Stimulated activated CD8-positive, alpha-beta memory T cell treated with anti-CD3 and anti-CD28 coated beads, Interleukin-2, amount 100 ng/mL, for 1 hour (primary cell): ENCODE data around the gene CPA2.

Source experiments
- DNase-seq, 2 donors: peaks; one replicate each; pipeline ENCODE4 v3.0.0-alpha.2; 2020; ENCODE audit warnings: low read depth in 2 of 2

The CPA2 gene

DNA sequence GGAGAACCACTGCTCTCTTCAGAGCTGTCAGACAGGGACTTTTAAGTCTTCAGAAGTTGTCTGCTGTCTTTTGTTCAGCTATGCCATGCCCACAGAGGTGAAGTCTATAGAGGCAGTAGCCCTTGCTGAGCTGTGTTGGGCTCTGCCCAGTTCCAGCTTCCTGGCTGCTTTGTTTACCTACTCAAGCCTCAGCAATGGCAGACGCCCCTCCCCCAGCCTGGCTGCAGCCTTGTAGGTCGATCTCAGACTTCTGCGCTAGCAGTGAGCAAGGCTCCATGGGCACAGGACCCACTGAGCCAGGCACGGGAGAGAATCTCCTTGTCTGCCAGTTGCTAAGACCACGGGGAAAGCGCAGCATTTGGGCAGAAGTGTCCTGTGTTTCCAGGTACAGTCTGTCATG is 12.1 kb upstream of the CPA2 start:
- no peak for DNase-seq

DNA sequence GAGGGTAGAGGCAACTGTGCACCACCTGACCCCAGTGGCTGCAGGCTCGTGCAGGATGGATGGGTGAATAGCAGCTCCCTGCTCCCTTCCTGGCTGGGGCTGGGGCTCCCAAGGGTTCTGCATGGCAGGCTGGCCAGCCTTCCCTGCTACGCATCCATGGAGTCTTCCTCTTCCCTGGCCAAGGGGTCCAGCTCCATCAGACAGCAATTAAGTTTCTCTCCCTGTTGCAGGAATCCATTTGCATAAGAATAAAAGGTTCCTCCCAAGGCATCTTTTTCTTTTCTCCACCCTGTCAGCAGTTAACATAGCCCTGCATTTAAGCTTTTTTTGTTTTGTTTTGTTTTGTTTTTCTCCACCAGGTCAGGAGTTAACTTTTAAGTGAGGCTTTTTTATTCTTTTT is 10.0 kb upstream of the CPA2 start:
- DNase-seq = no peak

DNA sequence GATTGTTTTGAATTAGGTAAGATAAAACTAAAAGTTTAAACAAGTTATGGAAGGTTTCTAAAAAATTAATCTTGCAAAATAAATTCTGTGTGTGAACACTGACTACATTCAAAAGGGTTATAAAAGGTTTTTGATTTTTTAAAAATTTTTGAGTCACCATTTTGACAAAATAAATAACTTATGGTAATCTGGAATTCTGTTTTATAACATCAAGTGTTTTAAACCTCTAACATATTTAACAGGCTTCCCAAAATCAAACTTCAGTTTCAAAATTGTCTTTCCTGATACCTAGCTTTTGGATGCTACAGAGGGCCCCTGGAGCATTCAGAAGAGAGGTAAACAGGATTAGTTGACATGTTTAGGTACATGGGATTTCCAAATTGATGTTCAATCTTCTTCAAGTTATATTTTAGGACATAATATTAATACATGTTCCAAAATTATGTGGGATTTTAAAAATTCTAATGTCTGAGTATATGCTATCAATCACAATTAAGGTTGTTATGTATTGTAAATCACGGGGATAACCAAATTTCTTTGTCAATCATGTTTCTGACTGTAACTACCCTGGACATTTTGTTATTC is 8.1 kb upstream of the CPA2 start:
- DNase-seq = no peak

DNA sequence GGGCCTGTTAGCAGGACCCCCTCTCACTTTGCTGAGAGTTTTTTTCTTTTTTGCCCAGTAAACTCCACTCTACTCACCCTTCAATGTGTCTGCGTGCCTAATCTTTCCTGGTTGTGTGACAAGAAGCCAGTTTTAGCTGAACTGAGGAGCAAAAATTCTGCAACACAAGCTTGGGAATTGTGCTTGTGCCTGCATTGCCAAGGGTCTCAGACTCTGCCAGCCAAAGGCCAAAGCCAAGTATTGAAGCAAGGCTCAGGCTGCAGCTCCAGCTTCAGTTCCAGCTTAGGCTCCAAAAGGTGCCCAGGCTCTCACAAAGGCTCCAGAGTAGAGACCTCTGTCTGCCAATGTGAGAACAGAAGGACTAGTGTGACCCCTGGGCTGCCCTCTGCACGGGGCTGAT is 4.2 kb upstream of the CPA2 start:
- no peak for DNase-seq

DNA sequence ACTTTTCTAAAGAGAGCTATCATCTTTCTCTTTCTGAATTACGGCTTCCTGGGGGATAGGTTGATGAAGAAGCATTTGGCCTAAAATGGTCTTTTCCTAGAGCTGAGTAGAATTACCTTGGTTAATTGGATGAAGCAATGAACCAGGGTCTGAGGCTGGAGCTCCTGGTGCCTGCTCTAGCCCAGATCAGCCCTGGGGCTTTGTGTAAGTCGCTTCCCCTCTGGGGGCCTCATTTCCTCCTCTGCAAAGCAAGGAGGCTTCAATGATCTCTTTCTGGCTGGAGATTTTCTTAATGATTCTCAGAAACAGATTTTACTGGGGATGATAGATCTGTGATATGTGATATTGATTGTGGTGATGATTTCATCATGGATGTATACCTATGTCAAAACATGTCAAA is 3.5 kb upstream of the CPA2 start:
- no peak for DNase-seq

DNA sequence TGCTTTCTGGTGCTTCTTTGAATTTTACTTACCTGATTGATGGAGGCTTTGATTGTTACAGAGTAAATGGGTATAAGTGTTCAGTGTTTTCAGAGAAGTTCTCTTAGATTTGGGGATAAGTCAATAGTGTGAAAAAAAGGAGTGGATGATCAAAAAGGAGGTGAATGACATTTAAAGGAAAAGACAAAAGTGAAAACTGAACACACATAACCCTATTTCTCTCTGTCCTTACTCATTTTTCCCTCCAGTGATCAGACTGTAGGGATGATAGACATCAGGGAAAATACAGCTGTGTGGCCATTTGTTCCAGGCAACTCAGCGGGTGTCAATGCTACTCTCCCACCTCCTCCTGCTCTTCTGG is 278 bp downstream of the CPA2 start:
- DNase-seq = no peak

DNA sequence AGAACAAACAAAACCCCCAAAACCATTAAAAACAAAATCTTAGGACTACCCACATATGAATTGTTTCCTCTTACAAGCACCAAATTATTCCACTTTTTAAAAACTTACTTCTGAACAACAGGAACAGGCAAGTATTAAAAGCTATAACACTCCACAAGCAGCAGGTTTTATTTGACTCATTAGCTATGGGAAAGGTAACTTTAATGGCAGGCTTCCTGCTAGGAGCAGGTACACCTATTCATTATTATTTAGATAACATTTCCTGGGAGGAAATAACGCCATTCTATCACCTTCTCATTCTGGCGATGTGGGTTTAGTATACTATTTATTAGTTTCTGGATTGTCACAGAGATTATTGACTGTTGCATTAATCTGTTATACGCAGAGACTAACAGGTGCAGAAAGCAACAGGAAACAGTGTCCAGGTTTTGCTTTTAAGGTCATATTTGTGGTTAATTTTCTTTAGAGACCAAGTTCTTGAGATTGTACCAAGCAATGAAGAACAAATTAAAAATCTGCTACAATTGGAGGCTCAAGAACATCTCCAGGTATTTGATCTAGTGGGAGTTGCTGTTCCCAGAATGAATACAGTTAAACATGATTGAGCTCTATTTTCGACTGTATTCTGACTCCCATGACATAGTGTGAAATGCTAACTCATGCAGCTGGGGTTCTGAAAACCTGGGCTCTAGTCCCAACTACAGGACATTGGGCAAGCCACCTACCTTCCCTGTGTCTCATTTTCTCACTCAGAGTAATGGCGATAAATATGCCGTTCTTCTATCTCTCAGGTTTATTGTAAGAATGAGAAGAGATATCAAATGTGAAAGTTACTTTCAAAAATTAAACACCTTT is 2.0 kb downstream of the CPA2 start:
- DNase-seq = no peak

DNA sequence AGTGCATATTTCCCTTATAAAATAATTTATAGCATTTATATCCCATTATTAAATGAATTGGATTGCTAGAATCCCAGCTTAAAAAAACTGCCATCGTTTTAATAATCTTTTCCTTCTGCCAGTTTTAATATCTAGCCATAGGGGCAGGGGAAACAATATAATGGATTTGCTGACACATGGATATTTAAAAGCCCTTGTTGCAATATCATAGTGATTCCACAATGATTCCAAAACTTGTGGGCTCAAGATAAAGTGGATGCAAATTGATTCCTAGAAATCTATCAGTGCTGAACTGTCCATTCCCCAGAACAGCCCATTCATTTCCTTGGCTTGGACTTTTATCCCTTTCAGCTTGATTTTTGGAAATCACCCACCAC is 2.6 kb downstream of the CPA2 start:
- no peak for DNase-seq

DNA sequence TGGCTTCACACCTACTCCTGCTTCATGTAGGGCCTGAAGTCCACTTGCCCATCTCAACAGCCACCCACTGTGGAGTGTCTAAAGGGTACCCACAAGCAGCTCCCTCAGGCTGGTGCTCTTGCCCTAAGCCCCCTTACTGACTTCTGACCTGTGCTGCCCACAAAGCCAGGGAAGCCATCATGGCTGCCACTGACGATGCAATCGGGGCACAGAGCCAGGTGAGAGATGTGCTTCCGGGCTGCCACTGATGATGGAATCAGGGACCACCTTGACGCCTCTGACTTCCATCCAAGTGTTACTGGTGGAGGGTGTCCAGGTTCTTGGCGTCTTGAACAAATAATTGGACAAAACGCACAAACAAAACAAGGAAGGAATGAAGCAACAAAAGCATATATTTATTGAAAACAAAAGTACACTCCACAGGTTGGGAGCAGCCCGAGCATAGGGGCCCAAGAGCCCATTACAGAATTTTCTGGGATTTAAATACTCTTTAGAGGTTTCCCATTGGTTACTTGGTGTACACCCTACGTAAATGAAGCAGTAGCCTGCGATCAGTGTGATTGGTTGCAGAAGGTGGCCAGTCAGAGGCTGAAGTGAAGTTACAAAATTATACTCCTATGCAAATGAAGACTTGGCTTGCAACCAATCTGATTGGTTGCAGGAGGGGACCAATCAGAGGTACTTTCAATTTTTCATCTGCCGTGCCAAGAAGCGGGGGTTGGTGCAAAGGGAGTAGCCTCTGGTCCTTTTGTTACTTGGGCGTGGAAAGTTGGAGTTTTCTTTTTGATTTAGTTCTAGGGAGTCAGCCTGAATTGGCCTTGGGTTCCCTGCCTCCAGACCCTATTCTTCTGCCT is 4.5 kb downstream of the CPA2 start:
- DNase-seq = no peak

DNA sequence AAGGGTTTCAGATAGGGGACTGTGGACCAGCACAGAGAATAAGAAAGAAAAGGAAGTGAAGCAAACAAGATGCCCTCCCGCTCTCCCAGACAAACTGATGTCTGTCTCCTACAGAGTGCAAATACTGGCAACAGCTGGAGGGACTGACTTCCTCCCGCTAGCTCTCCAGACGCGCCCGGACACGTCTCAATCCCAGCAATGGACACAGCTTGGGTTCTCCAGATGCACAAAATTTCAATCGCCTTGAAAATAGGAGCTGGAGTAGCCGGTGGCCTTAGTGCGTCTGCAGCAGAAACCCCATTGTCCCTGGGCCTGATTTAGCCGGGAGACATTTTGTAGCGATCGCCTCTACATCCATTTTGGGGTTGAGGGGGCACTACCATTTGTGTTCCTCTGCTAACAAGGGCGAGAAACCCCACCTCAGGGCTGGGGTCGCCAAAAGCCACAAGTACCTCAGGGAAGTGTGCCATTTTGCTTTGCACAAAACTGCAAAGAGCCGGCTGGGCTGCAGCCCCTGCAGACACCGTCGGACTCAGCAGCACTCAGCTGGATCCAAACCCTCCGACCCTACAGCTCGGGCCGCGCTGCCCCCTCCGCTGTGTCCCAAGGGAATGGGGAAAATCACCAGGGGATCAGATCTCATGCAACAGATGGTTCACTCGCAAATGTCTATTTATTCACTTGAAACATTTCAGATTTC is 5.9 kb downstream of the CPA2 start:
- DNase-seq = no peak

DNA sequence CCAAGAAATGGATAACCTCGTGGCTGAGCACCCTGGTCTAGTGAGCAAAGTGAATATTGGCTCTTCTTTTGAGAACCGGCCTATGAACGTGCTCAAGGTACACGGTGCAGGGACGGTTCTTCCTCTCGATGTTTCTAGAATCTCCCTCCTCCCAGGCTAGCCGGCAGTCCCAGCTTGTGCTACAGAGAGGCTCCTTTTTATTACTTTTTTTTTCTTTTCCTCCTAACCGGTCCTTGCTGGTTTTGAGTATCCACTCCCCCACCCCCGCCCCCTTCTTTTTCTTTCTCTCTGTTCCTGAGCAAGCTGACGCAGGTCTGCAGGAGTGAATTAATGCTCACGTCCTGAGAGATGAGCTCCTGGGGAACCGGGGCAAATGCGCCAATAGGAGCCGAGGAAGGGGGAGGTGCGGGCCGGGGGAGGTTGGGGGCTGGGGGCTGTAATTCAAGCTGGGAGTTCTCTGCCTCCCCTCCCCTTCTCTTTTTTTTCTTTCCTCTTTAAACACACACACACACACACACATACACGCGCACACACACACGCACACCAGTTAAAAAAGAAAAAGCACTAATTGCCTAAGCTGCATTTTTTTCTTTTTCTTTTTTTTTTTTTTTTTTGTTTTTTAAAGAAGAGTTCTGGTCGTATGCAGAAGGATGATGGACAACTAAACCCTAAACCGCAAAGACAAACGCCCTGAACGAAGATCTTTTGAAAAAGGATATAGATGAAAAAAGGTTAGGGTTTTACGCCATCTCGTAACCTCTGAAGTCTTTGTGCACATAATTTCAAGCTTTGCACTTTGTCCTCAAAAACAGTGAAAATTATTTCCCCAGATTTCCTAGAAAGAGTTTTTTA is 6.6 kb downstream of the CPA2 start:
- no peak for DNase-seq

DNA sequence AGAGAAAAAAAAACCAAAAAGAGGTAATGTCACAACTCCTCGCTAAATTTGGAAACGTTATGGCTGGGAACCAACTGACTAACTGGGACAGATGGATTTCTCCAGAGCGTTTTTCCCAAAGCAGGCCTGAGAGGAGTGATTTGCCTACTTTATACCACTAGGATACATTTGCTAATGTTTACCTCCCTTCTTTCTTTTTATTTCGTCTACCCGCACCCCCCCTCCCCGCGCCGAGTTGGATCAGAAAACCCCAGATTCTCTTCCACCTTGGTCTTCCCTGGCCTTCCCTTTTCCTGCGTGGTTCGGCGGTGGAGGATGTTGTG is 7.2 kb downstream of the CPA2 start:
- DNase-seq = no peak

DNA sequence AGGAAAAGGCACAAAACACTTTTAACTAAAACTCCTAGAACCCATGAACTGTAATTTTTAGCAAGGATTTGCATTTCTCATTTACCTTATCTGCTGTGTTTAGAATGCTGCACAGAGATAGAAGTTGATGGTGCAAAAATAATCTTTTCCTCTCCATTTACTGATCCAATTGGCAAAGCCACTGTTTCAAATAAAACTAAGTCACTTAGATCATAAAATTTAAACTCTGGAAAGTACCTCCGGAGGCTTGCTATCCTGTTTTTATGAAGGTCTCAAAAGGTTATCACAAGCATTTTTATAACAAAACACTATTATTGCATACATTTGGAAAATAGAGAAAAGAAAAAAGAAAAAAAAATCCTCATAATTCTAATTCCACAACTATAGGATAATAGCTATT is 7.6 kb downstream of the CPA2 start:
- DNase-seq = no peak

DNA sequence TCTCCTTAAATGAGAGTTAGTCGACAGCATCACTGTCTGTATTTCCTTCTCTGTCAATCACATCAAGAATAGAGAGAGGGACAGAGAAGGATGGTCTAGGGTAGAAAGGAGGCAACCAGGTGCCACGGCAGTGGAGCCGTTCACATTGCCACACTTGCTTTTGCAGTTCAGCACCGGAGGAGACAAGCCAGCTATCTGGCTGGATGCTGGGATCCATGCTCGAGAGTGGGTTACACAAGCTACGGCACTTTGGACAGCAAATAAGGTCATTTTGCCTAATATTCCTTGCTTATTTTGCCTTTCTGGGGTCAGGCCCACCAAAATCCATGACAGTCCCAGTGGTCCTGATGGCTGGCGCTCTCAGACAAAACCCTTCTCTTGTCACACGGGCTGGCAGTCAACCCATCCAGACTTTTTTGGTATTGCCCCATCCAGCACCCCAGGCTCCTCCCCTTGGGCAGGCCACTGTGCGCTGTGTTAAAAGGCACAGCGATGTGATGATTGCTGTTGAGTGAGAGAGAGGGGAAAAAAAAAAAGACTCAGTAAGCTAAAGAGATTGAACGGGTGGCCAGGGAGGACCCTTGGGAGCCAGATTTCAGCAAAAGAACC is 8.4 kb downstream of the CPA2 start:
- DNase-seq = no peak

DNA sequence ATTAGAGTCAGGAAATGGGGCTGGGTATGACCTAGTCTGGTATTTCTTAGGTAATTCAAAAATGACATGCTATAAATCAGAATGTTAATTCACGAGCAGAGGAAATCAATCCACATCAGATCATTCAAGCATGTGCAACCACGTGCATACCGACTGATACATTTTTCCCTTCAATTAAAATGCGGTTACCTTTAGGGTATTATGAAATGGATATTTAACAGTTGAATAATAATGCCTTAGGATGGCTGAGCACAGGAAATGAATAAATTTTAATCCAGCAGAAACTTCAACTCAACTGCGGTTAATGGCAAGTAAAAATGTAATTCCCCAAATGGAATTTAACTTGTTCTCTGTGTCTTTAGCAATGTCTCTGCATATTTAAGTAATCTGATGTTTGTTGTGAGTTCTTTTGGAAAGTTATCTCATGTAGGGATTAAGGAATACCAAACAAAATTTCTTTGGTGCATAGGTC is 9.2 kb downstream of the CPA2 start:
- no peak for DNase-seq

DNA sequence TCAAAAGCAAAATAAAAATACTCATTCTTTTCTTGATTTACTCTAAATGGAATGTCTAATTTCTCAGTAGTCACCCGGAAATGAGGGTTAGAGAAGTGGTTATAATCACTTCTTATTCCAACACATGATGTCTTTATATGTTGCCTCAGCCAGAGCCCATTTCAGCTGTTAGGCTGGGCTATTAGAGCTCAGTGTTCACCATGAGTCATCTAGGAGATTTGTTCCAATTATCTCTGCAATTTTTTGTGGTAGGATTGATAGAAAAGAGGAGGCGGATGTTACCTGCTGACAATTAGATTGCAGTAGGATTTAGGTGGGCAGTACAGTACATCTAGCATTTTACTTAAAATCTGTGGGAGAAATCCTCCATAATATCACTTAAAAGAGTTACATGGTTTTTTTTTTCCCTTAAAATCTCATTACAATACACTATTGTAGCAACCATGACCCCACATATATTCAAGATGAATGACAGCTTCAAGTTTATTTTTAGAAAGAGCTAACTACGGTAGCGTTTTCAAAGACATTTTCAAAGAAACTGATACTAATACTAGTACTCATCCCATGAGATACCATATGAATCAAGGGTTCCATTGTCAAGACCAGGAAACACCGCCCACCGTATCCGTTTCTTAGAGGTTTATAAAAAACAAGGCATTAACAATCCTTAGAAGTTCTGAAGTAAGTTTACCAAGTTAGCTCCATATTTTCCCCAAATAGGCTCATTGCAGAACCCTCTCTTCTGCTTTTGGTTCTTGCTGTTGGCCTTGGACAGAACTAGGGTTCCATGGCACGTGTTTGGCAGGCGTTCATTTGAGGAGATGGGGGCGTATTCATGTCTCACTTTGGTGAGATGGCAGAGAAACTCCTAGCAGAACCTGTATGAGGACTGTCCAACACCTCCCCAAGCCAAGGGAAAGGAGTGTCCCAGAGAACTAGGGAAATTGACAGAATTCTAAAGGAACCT is 10.4 kb downstream of the CPA2 start:
- DNase-seq = no peak

DNA sequence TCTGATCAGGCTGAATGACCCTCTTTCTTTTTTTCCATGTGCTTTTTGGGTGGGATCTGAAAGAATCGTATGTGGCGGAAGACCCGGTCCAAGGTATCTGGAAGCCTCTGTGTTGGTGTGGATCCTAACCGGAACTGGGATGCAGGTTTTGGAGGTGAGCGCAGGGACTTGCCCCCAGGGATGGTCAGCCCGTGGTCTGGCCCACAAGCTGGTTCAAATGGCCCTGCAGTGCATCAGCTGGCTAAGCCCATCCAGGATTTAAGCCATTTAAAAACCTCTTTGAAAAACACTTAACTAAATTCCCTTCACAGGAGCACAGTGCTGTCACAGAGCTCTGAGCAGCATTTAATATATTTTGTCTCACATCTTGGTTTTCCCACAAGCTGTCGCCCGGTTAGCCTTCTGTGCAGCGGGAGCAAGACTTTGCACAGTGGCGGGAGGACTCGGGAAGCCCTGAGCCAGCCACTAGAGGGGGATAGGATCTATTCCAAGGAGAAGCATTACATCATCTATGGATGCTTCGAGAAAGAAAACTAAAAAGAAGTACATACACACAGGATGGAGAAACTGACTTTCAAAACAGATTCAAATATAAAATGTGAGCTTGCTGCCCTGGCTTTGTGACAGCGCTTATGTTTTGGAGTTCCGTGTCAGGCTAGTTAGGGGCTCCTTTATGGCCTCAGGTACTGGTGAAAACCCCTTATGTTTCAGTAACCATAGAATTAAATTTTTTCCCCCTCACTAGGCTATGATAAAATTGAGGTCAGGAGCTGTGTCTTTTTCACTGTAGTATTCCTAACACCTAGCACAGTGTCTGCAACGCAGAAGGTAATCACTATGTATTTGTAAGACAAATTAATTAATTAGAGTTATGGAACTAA is 11.3 kb downstream of the CPA2 start:
- DNase-seq = no peak

DNA sequence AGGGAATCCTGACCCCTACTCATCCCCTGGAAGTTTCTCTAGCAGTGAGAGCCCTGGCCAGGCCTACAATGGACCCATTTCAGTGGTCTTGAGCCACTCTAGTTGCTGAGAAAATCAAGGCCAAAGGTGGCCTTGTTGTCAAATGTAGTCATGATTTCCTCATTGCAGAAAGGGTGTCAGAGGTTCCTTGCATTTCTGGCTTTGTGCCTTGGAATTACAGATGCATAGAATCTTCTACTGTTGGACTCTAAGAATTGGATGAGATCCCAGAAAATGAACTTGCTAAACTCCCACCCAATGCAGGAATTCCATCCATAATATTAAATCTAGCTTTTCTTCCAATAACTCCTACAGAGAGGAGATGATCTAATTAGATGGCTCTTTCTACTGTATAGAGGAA is 12.2 kb downstream of the CPA2 start:
- DNase-seq = no peak

DNA sequence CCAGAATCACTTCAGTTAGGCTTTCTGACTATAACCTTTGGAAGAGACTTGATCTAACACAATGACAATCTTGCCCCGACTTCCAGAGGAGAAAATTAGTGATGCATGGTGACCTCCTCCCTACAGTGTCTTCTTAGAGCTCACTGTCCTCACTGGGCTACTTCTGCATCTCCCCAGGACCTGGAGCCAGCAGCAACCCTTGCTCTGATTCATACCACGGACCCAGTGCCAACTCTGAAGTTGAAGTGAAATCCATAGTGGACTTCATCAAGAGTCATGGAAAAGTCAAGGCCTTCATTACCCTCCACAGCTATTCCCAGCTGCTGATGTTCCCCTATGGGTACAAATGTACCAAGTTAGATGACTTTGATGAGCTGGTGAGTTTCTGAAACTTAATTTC is 12.6 kb downstream of the CPA2 start:
- DNase-seq = no peak
